Suprapubic skin (tissue), 4 donors: ENCODE data around the gene TEAD4.

ENCODE experiments used
- CTCF ChIP-seq, 2 donors: fragments of 200-600 bp in 1 of 2; fragments of 450-650 bp in 1 of 2; sonication (generic) in 1 of 2; IDR thresholded peaks; one replicate each; pipeline ENCODE4 v1.5.1; 2016 to 2019; ENCODE audit warnings: antibody characterized with exemption in 2 of 2, mild to moderate bottlenecking in 1 of 2, moderate library complexity in 1 of 2
- EP300 ChIP-seq: sonication (generic); formaldehyde crosslinking; IDR thresholded peaks from one replicate; pipeline ENCODE4 v1.6.1; 2017; ENCODE audit warnings: antibody characterized with exemption
- POLR2A ChIP-seq, 2 donors: fragments of 450-650 bp; IDR thresholded peaks; one replicate each; pipeline ENCODE4 v1.6.1; 2017; ENCODE audit warnings: antibody characterized with exemption in 2 of 2, mild to moderate bottlenecking in 2 of 2, moderate library complexity in 2 of 2
- POLR2AphosphoS5 ChIP-seq, 3 donors: sonication (generic); formaldehyde crosslinking; IDR thresholded peaks; one replicate each; pipeline ENCODE4 v1.6.1; 2017; ENCODE audit warnings: antibody characterized with exemption in 3 of 3

GRCh38 chr12:3061059-3061458 is 101.9 kb downstream of the TEAD4 start:
- no peak for TF ChIP-seq CTCF (IDR thresholded peaks at IDR 0.05)
- TF ChIP-seq POLR2AphosphoS5 (IDR thresholded peaks at IDR 0.05): no peak
- no peak for TF ChIP-seq POLR2A (IDR thresholded peaks at IDR 0.05)
- TF ChIP-seq EP300: no peak
